GM12892 (cell line): Measurements from ENCODE around the gene SIRT7.

Source experiments
- POLR2A ChIP-seq: IDR thresholded peaks from 2 replicates; pipeline ENCODE4 v1.6.1; 2011; ENCODE audit warnings: low read depth, low read length, control low read depth
- POLR2AphosphoS5 ChIP-seq: IDR thresholded peaks from 2 replicates; pipeline ENCODE4 v1.6.1; 2011; ENCODE audit warnings: low read depth, low read length, control low read depth

DNA sequence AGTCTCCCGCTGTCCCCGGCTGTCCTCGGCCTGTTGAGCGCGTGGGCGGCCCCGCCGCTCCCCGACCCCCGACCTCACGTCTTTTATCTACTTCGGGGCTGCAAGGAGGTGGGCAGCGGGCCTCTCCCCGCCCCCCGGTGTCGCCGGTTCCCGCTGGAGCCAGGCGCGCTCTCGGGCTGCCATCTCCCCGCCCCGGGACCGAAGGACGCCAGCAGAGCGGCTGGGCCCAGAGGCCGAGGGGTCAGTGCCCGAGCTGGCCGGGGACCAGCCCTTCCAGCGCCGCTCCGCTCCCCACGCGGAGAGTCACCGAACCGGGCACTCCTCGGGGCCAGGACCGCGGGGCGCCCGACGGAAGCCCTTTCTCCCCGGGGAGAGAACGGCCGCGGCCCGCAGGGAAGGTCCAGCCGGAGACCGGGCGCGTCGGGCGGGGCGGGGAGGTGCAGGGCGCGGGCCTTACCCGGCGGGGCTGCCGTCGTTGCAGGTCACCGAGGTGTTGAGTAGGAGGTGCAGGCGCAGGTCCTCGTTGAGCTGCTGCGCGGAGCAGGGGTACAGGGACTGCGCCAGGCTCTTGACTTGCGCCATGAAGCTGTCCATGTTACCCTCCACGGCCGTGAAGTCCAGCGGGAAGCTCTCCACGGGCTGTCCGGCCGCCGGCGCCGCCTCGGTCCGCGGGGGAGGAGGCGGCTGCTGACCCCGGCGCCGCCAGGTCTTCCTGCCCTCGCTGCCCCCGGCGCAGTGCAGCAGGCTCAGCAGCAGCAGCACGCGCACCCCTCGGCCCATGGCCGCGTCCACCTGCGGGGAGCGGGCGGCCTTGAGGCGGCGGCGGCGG is 42.4 kb upstream of the SIRT7 start:
- TF ChIP-seq POLR2A (no peak), POLR2AphosphoS5 (no peak)
